Fibroblast of skin of right quadriceps (primary cell): Measurements from ENCODE around the gene TMEM38A.
"Not testable (repeated sequence)": the region's sequence is repeated elsewhere in the genome, so short reads cannot be mapped to it uniquely, and the experiment has no call there.

Source experiments
- DNase-seq: peaks from one replicate; pipeline ENCODE4 v3.0.0-alpha.2; 2013

TMEM38A gene

GRCh38 chr19:16638666-16639065, 22.3 kb upstream of the TMEM38A start:
- no peak for DNase-seq

GRCh38 chr19:16640951-16641350, 20.0 kb upstream of the TMEM38A start:
- no peak for DNase-seq

GRCh38 chr19:16641695-16642094, 19.2 kb upstream of the TMEM38A start:
- no peak for DNase-seq

- no peak for DNase-seq
Measured at GRCh38 chr19:16645140-16645539, 15.8 kb upstream of the TMEM38A start.

GRCh38 chr19:16649734-16650133, 11.2 kb upstream of the TMEM38A start:
- no peak for DNase-seq

GRCh38 chr19:16650821-16651220, 10.1 kb upstream of the TMEM38A start:
- DNase-seq, result no peak

GRCh38 chr19:16651421-16652188, 9.3 kb upstream of the TMEM38A start:
- not testable (repeated sequence) for DNase-seq

GRCh38 chr19:16652854-16653253, 8.1 kb upstream of the TMEM38A start:
- no peak for DNase-seq

GRCh38 chr19:16654140-16654539, 6.8 kb upstream of the TMEM38A start:
- no peak for DNase-seq

- DNase-seq, result no peak
Measured at GRCh38 chr19:16654627-16655026, 6.3 kb upstream of the TMEM38A start.

- DNase-seq, result no peak
Measured at GRCh38 chr19:16655727-16656126, 5.2 kb upstream of the TMEM38A start.

GRCh38 chr19:16657384-16657783, 3.6 kb upstream of the TMEM38A start:
- DNase-seq, result no peak

GRCh38 chr19:16659464-16659831, 1.5 kb upstream of the TMEM38A start:
- no peak for DNase-seq

GRCh38 chr19:16659832-16660708, 869 bp upstream of the TMEM38A start, which contains the start of gene SMIM7:
Gene SMIM7, minus strand, starts transcription at chr19:16660144. Its CDS starts 34 bp downstream, at chr19:16660110.
- DNase-seq, result peak; percentile 99

GRCh38 chr19:16661480-16662034, 618 bp downstream of the TMEM38A start:
- no peak for DNase-seq

- DNase-seq, result no peak
Measured at GRCh38 chr19:16668176-16668575, 7.2 kb downstream of the TMEM38A start.

GRCh38 chr19:16668702-16669101, 7.8 kb downstream of the TMEM38A start:
- DNase-seq, result not testable (repeated sequence)

GRCh38 chr19:16670291-16670690, 9.4 kb downstream of the TMEM38A start:
- DNase-seq, result no peak

- no peak for DNase-seq
Measured at GRCh38 chr19:16671652-16672274, 10.8 kb downstream of the TMEM38A start.

- no peak for DNase-seq
Measured at GRCh38 chr19:16673231-16673630, 12.3 kb downstream of the TMEM38A start.

- DNase-seq, result not testable (repeated sequence)
Measured at GRCh38 chr19:16673839-16674238, 12.9 kb downstream of the TMEM38A start.

GRCh38 chr19:16676101-16676798, 15.3 kb downstream of the TMEM38A start:
- DNase-seq, result no peak

- no peak for DNase-seq
Measured at GRCh38 chr19:16677055-16677454, 16.1 kb downstream of the TMEM38A start.
